ENCODE measurements around the gene PI4K2A.
"Not testable (repeated sequence)": the region's sequence is repeated elsewhere in the genome, so short reads cannot be mapped to it uniquely, and the experiment has no call there.

PI4K2A gene

DNA sequence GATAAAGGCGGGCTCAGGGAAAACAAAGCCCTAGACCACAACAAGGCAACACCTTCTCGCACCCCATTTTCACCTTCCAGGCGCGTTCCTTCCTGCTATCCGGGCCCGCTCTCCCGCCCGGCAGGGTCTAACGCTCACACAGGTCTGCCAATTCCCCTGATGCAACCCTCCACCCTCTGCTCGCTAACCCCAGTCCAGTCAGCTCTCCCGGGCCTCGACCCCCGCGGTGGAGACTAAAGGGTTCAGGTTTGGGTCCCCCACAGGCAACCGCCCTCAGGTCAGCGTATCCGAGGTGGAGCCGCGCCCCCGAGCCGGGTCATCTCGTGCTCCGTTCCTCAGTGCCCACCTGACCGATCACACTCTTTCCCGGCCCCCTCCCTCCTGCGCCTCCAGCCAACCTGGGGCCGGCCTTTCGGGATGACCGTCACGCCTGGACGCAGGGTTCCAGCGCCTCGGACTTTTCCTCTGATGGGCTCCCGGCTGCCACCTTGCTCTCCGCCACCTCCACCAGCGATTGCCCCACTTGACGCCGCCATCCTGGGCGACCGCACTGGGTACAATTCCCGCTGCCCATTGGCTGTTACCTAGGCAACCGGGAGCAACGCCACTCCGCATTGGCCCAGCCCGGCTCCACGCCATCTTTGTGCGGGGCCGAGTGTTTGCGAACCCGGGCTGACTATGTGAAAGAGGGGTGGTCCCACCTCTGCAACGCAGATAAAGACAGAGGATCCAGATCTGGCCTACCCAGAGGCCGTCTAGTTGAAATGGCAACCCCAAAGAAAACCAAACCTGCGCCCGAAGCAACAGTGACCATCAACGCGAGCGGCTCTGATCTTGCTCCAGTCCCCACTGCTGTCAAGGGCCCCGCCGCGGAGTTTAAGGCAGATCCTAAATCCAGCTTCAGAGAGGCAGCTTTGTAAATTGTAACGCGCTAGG lies 7.3 kb upstream of the PI4K2A start, which contains the start of gene MORN4:
Gene MORN4, minus strand, starts transcription at position 552 of the 936 bp plus-strand sequence. CDS start 13,847 bp downstream, outside the sequence.
- DNase-seq: peak; percentile 94 to 98 (median 96)

GRCh38 chr10:97633921-97634320 lies 6.5 kb upstream of the PI4K2A start:
- DNase-seq: peak in 3 of 4 experiments; percentile 14 to 40 (median 30)

GRCh38 chr10:97635577-97635976 lies 4.9 kb upstream of the PI4K2A start:
- no peak for DNase-seq

DNA sequence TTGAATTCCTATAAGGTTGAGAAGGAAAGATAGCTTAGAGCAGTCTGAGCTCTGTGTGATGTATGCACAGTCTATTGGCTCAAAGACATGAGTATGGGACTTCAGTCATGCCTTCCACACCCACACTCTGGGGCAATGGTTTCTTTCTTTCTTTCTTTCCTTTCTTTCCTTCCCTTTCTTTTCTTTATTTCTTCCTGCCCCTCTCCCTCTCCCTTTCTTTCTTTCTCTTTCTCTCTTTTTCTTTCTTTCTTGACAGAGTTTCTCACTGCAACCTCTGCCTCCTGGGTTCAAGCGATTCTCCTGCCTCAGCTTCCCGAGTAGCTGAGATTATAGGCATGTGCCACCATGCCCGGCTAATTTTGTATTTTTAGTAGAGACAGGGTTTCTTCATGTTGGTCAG lies 1.4 kb upstream of the PI4K2A start:
- DNase-seq: not testable (repeated sequence)

DNA sequence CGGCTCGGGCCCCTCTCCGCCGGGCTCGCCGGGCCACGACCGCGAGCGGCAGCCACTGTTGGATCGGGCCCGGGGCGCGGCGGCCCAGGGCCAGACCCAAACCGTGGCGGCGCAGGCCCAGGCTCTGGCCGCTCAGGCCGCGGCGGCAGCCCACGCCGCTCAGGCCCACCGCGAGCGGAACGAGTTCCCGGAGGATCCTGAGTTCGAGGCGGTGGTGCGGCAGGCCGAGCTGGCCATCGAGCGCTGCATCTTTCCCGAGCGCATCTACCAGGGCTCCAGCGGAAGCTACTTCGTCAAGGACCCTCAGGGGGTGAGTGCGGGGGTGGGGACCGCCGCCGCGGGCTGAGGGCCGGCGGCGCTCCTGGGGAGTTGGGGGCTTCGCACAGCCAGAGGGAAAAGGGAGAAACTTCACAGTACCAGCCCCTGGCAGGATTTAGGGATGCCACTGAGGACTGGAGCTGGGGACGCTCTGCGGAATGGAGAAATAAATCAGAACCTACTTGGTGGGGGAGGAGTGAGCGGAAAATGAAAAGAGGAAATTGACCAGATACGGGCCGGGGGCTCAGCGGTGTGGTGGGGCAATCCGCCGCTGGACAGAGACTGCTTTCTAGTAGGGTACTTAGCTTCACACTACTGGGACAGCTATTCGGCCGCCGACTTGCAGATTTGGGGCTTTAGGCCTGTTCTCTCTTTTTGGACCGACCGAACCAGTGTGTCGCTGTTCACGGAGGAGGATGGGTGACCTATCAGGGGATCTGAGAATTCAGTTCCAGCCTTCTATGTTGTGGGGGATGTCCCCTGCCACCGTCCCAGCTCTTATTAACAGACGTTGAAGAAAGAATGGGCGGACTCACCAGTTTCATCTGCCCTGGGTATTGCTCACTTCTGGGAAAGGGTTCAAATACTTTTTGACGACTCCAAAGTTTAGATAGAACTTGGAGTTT lies 669 bp downstream of the PI4K2A start:
- DNase-seq: peak; percentile 68 to 77 (median 74)

DNA sequence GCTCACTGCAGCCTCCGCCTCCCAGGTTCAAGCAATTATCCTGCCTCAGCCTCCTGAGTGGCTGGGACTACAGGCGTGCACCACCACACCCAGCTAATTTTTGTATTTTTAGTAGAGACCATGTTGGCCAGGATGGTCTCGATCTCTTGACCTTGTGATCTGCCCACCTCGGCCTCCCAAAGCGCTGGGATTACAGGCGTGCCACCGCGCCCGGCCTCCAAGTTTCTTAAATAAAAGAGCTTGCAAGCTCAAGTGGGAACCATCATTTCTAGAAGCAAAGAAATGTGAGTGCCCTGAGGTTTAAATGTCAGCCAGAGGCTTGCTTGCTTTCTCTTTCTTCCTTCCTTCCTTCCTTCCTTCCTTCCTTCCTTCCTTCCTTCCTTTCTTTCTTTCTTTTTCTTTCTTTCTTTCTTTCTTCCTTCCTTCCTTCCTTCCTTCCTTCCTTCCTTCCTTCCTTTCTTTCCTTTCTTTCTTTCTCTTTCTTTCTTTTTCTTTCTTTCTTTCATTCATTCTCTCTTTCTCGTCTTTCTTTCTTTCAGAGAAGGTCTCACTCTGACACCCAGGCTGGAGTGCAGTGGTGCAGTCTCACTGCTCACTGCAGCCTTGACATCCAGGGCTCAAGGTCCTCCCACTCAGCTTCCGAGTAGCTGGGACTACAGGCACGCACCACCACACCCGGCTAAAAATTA lies 2.1 kb downstream of the PI4K2A start:
- DNase-seq: not testable (repeated sequence)

DNA sequence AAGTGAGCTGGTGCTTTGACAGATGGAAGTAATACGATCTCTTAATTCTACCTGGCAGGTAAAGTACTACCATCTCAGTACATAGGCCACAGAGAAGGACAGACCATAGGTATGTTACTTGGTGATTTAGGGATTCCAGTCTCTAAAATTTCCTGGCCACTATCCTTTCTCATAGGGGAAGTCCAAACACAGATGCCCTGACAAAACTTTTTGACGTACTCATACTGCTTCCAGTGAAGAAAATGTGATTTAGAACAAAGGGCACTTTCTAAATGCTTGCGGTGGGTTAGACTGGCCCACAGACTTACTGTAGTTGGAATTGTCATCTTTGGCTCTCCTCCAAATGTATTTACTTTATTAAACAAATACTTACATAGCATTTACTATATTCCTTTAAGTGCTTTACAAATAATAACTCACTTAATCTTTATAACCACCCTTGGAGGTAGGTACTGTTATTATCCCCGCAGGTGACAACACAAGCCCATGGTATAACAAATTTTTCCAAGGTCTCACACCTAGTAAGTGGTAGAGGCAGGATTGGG lies 3.0 kb downstream of the PI4K2A start:
- DNase-seq: no peak

DNA sequence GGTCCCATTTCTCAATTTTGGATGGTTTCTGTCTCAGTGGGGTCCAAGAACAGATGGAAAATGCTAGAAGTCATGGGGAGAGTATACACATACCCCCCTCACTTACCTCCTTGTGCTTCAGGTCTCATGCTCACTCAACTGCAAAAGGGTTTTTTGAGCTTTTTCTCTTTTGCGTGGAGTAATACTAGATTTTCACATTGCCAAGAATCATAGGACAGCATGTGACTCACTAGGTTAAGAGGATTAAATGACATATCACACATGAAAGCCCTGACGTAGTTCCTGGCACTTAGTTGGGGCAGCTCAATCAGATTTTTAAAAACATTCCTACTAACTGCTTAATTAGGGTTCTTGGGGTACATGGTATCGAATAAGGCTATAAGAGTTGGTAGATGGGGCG lies 4.5 kb downstream of the PI4K2A start:
- DNase-seq: no peak

GRCh38 chr10:97647556-97647955 lies 7.1 kb downstream of the PI4K2A start:
- DNase-seq: peak in 2 of 4 experiments; percentile 74 to 75

DNA sequence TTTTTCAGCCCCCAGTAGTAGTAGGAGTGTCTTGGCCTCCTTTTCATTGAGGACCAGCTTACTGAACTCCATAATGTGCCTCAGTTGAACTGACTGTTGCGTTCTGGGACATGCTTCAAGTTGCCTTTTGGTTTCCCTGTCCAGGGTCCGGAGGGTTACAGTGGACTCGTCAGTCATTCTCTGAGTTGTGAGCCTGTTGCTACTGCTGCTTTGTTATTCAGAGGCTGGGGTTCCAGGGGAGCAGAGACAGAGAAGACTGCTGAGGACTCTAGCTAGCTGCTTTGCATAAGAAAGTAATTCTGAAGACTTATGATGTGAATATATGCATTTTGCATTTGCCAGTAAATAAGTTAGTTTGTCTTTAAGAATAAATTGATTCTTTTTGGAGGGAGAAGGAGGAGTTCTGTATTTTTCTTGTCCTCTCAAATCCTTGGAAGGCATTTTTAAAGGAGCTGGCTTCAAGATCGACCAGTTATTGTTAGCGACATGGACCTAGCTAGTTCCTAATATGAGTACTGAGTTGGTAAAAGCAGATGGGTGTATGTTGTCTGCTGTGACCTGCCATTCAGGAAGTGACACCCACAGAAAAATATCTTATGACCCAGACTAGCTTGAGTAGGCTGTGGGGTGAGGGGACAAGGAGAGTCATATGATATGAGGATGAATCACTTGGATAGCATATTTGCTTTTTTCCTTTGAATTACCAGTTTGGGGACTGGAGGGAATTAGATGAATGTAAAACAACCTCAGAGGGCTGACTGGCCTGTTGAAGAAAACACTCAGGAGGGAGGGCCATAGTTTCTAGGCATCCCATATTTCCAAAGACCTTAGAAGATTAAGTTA lies 8.3 kb downstream of the PI4K2A start:
- DNase-seq: peak; percentile 85 to 98 (median 92)

GRCh38 chr10:97649405-97649750 lies 8.9 kb downstream of the PI4K2A start:
- not testable (repeated sequence) for DNase-seq

GRCh38 chr10:97650726-97651125 lies 10.3 kb downstream of the PI4K2A start:
- peak; percentile 60 to 78 (median 66) for DNase-seq

DNA sequence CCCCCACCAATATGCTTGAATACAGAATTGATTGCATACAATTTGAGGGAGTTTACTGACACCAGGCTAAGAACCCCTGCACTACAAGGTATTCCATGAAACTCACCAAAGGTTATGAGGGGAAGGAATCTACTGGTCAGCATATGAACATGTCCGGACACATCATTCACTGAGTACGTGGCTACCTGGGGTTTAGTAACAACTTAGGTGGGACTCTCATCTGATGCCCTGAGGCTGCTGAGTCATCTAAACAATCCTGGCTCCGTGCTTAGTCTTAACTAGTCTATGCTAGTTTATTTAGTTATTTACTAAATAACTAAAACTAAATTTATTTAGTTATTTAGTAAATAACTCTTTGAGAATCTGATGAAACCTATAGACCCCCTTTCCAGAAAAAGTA lies 11.3 kb downstream of the PI4K2A start:
- DNase-seq: no peak

- no peak for DNase-seq
Measured at GRCh38 chr10:97656777-97657176, 16.3 kb downstream of the PI4K2A start.

DNA sequence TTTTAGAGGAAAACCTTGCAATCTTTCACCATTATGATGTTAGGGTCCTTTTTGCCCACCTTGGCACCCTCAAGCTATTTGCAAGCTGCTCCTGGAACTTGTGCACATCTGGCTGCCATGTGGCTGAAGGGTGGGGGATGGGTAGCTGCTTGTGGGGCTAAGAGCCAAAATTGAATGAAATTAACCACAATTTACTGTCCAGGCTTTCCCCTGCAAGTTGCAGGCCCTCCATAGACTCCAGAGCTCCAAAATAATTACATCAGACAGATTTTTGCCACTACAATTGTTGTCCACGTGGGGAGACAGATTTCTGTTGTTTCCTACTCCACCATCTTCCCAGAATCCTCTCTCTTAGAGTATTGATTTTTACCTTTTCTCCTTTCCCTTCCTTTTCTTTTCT lies 19.1 kb downstream of the PI4K2A start:
- no peak for DNase-seq

GRCh38 chr10:97664282-97664850 lies 23.9 kb downstream of the PI4K2A start:
- no peak for DNase-seq

DNA sequence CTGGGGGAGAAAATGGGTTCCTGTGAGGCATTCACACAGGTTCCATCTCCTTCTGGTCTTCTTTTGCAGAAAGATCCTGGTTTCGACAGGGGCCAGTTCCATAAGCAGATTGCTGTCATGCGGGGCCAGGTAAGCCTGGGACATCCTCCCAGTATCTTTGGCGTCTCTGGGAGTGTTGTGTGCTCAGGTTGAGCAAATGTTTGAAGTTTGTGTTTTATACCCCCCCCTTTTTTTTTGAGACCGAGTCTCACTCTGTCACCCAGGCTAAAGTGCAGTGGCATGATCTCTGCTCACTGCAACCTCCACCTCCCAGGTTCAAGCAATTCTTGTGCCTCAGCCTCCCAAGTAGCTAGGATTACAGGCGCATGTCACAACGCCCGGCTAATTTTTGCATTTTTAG lies 26.5 kb downstream of the PI4K2A start:
- DNase-seq: no peak

DNA sequence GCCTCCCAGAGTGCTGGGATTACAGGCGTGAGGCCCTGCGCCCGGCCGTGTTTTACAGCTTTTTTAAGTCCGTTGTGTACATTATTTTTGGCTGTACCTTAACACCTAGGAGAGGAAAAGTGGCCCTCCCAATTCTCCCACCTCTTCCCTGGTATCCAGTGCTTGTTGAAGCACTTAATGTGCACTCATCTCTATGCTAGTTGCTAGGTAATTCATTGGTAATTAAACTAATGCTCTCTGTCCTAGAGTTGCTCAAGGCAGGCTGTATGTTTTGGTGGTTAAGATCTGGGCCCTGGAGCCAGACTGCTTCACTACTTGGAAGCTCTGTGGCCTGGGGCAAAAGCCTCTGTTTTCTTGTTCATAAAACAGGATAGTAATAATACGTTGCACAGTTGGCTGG lies 27.0 kb downstream of the PI4K2A start:
- DNase-seq: no peak

DNA sequence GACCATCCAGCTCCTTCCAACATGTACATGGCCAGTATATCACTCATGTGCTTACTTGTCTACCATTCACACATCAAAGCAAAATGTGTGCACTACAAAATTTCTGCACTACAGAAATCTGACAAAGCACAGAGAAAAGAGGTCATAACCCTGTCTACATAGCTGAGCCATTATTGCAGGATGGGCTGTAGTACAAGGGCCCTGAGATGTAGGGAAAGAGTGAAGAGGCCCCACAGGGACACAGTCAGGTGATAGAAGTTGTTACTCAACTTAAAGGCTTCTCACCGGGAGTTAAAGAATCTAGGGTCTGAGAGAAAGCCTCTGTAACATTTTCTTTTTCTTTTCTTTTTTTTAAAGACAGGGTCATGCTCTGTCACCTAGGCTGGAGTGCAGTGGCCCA lies 29.1 kb downstream of the PI4K2A start:
- no peak for DNase-seq

DNA sequence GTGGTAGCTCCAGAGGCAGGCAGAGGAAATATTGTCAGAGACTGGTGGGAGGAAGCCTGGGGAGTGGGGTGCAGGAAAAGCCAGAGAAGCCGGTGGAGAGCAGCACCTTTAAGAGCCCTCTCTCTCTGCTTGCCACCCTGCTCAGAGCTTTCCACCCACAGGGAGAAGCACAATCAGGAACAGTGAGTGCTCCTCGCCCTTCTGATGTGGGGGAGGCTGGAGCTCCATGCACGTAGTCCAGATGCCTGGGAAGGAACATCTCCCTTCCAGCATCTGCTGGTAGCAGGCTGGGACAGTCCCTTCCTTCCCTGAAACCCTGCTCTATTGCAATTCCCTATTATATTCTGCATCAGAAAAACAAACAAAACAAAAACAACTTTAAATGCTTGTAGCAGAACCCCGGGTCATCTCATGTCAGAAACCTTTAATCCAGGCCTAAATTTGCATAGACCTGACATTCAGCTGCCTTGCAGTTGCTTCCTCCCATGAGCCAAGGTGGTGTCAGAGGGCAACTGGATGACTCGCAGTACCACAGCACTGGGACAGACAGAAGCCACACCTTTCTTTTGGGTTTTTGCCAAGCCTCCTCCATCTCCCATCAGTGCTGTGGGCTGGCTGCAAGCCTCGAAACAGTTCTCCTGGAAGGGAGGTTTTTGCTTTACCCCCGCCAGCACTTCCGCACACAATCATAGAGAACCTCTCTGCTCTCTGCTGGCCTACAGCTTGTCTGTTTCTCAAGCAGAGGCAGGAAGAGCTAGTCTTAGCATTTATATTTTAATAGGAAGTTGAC lies 33.5 kb downstream of the PI4K2A start:
- DNase-seq: peak in 3 of 4 experiments; percentile 49 to 70 (median 53)

All from suppressor macrophage (primary cell).